Activated CD8-positive, alpha-beta T cell treated with anti-CD3 and anti-CD28 coated beads for 36 hours (primary cell): ENCODE data around the gene PPP2R2B. TPM values are rescaled to one million over a fixed set of nuclear protein-coding genes. Genes with fewer than 3 reads are reported as not detected.

Experiments
- ATAC-seq: fragments of 200-7000 bp; cut with Tn5 transposase; one replicate; pipeline ENCODE4 v1.10.0; 2021; ENCODE audit warnings: mild to moderate bottlenecking, moderate library complexity
- CTCF ChIA-PET: fragments of 350-600 bp; sonication (Branson Sonifier 250); formaldehyde crosslinking; loops from one replicate; lab custom pipeline; 2021; ENCODE audit warnings: antibody characterized with exemption; lab: Charles Lee
- POLR2A ChIA-PET: fragments of 350-600 bp; sonication (Branson Sonifier 250); formaldehyde crosslinking; loops from one replicate; lab custom pipeline; 2021; ENCODE audit warnings: antibody characterized with exemption; lab: Charles Lee
- DNase-seq: peaks from one replicate; pipeline ENCODE4 v3.0.0-alpha.2; 2020
- H3K27ac Mint-ChIP-seq: one replicate; pipeline ENCODE4 v1.8.0; 2021; ENCODE audit warnings: mild to moderate bottlenecking, mixed read lengths
- H3K27me3 Mint-ChIP-seq: one replicate; pipeline ENCODE4 v1.8.0; 2021; ENCODE audit warnings: mixed read lengths
- H3K36me3 Mint-ChIP-seq: one replicate; pipeline ENCODE4 v1.8.0; 2021; ENCODE audit warnings: low read depth, mixed read lengths
- H3K4me1 Mint-ChIP-seq: one replicate; pipeline ENCODE4 v1.8.0; 2021; ENCODE audit warnings: low read depth, mixed read lengths
- H3K4me3 Mint-ChIP-seq: one replicate; pipeline ENCODE4 v1.8.0; 2021; ENCODE audit warnings: mild to moderate bottlenecking, moderate library complexity, mixed read lengths
- H3K9me3 Mint-ChIP-seq: one replicate; pipeline ENCODE4 v1.8.0; 2021; ENCODE audit warnings: mixed read lengths
- intact Hi-C: fragments of 100-400 bp; cut with micrococcal nuclease; formaldehyde crosslinking; loops from one replicate; pipeline ENCODE4 v1.10.0; 2022
- total RNA-seq, 2 experiments: library from RNA; stranded (reverse); gene quantifications; one replicate each; pipeline ENCODE4 v1.2.3, GENCODE V29; 2021
- TF ChIP-seq, protein P1 (sequence below): fragments of 200-600 bp; IDR thresholded peaks from one replicate; pipeline ENCODE4 v1.8.0; 2022; ENCODE audit warnings: antibody characterized with exemption, mild to moderate bottlenecking

PPP2R2B gene
- total RNA-seq, 2 experiments from 2014 or later = 0.56 to 0.65 TPM

DNA sequence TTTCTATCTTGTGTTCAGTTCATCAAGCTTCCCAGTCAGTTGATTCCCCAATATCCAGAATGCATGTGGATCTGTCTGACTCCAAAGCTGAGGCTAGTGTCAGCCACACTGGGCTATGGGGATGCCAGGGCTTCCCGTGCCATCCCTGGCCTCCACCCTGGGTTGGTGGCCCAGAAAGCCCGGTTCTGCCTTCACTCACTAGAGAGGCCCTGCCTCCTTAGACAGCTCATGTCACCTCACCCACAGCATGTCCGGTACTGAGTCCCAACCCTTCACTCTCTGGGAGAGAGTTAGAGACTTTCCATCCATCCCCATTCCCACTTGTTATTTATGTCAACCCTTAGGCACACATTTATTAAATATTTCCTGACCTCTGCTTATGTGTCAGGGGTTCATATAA, 243.1 kb downstream of the PPP2R2B start:
- Mint-ChIP-seq H3K27ac (no peak overlapping the region), H3K4me3 (no peak overlapping the region), H3K36me3 (no peaks in the 10 kb centered on the region), H3K27me3 (no peaks in the 10 kb centered on the region), H3K4me1 (no peaks in the 10 kb centered on the region), H3K9me3 (no peaks in the 10 kb centered on the region)
- ATAC-seq (no peak), DNase-seq (no peak)
- ChIA-PET POLR2A (no interaction called here), CTCF (no interaction called here)
- intact Hi-C loops = no loop called here
- TF ChIP-seq, protein P1, sequence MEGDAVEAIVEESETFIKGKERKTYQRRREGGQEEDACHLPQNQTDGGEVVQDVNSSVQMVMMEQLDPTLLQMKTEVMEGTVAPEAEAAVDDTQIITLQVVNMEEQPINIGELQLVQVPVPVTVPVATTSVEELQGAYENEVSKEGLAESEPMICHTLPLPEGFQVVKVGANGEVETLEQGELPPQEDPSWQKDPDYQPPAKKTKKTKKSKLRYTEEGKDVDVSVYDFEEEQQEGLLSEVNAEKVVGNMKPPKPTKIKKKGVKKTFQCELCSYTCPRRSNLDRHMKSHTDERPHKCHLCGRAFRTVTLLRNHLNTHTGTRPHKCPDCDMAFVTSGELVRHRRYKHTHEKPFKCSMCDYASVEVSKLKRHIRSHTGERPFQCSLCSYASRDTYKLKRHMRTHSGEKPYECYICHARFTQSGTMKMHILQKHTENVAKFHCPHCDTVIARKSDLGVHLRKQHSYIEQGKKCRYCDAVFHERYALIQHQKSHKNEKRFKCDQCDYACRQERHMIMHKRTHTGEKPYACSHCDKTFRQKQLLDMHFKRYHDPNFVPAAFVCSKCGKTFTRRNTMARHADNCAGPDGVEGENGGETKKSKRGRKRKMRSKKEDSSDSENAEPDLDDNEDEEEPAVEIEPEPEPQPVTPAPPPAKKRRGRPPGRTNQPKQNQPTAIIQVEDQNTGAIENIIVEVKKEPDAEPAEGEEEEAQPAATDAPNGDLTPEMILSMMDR = no peak

DNA sequence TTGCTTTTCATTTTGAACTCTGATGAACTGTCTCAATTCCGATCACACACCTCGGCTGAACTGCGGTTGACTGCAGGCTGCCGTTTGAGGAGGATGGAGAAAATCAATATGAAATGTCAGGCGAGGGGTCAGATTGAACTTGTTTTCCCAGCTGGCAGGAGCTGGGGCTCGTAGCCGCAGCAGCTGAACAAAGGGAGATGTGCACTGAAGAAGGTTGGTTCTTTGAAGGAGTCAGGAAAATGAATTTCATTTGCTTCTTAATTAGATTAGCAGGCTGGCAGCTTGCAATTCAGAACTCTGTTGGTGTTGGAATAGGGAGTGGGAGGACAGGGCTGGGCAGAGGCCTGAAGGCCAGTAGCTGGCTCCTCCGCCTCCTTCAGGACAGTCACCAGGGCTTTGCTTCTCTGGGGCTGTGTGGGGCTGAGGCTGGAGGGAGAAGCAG, 245.2 kb downstream of the PPP2R2B start:
- ChIA-PET POLR2A (no interaction called here), CTCF (interaction anchor here (1.4 kb wide), 1 partner anchor 66 kb away, joined by 3 read pairs; no protein-coding TSS in a partner anchor)
- DNase-seq (no peak), ATAC-seq (no peak)
- TF ChIP-seq, protein P1 = no peak
- Mint-ChIP-seq H3K4me1 (no peaks in the 10 kb centered on the region), H3K27me3 (no peaks in the 10 kb centered on the region), H3K4me3 (no peak overlapping the region), H3K36me3 (no peaks in the 10 kb centered on the region), H3K9me3 (no peaks in the 10 kb centered on the region), H3K27ac (no peak overlapping the region)
- intact Hi-C loops = no loop called here

GRCh38 chr5:146632620-146633322, 245.8 kb downstream of the PPP2R2B start:
- Mint-ChIP-seq H3K4me1 (no peaks in the 10 kb centered on the region), H3K27ac (no peak overlapping the region), H3K9me3 (no peaks in the 10 kb centered on the region), H3K4me3 (no peak overlapping the region), H3K36me3 (no peaks in the 10 kb centered on the region), H3K27me3 (no peaks in the 10 kb centered on the region)
- ATAC-seq (no peak), DNase-seq (no peak)
- CTCF ChIA-PET = interaction anchor here (1.4 kb wide), 1 partner anchor 66 kb away, joined by 3 read pairs; no protein-coding TSS in a partner anchor
- TF ChIP-seq, protein P1 = no peak
- intact Hi-C loops = no loop called here
- POLR2A ChIA-PET = no interaction called here

- ChIA-PET CTCF (no interaction called here), POLR2A (no interaction called here)
- H3K4me3 Mint-ChIP-seq = no peak overlapping the region
These were observed 248.1 kb downstream of the PPP2R2B start for GRCh38 chr5:146630472-146630871.

GRCh38 chr5:146628950-146629349, 249.6 kb downstream of the PPP2R2B start:
- Mint-ChIP-seq H3K4me1 (no peaks in the 10 kb centered on the region), H3K4me3 (no peak overlapping the region), H3K36me3 (no peaks in the 10 kb centered on the region), H3K9me3 (no peaks in the 10 kb centered on the region), H3K27ac (no peak overlapping the region), H3K27me3 (no peaks in the 10 kb centered on the region)
- TF ChIP-seq, protein P1 = no peak
- POLR2A ChIA-PET = no interaction called here
- no peak for DNase-seq
- no peak for ATAC-seq
- CTCF ChIA-PET = no interaction called here
- intact Hi-C loops = no loop called here

More at GRCh38 chr5:146630472-146630871, 248.1 kb downstream of the PPP2R2B start:
- intact Hi-C loops = no loop called here
- ATAC-seq (no peak), DNase-seq (no peak)
- TF ChIP-seq, protein P1 = no peak
- H3K9me3 Mint-ChIP-seq = no peaks in the 10 kb centered on the region
- no peak overlapping the region for H3K27ac Mint-ChIP-seq
- H3K27me3 Mint-ChIP-seq = no peaks in the 10 kb centered on the region
- no peaks in the 10 kb centered on the region for H3K4me1 Mint-ChIP-seq
- no peaks in the 10 kb centered on the region for H3K36me3 Mint-ChIP-seq
